Ovary (tissue), 9 donors: ENCODE data around the gene SMC5. TPM values are rescaled to one million over a fixed set of nuclear protein-coding genes. Genes with fewer than 3 reads are reported as not detected.

Experiments
- DNase-seq, 5 donors: peaks; one replicate each; pipeline ENCODE4 v3.0.0-alpha.2; 2019 to 2020
- H3K27ac ChIP-seq, 2 donors: fragments of 200-600 bp; one replicate each; pipeline versions ENCODE4 v1.5.1 to v1.8.0; 2019 to 2022
- H3K27me3 ChIP-seq: fragments of 200-600 bp; one replicate; pipeline ENCODE4 v1.8.0; 2022
- H3K36me3 ChIP-seq: fragments of 200-600 bp; sonication (generic); one replicate; pipeline ENCODE4 v1.5.1; 2019
- H3K4me1 ChIP-seq: one replicate; pipeline ENCODE4 v1.8.1; 2013; ENCODE audit warnings: mild to moderate bottlenecking, moderate library complexity; ENCODE audit not compliant: insufficient read depth
- H3K4me3 ChIP-seq: fragments of 200-600 bp; sonication (generic); one replicate; pipeline ENCODE4 v1.5.1; 2017
- H3K9me3 ChIP-seq, 2 donors: fragments of 200-600 bp in 1 of 2; sonication (generic) in 1 of 2; one replicate each; pipeline versions ENCODE4 v1.5.1 to v1.8.1; 2013 to 2019; ENCODE audit warnings: mild to moderate bottlenecking in 1 of 2, moderate library complexity in 1 of 2
- EP300 ChIP-seq: sonication (generic); formaldehyde crosslinking; IDR thresholded peaks from one replicate; pipeline ENCODE4 v1.6.1; 2017; ENCODE audit warnings: antibody characterized with exemption
- POLR2A ChIP-seq: fragments of 450-650 bp; IDR thresholded peaks from one replicate; pipeline ENCODE4 v1.6.1; 2017; ENCODE audit warnings: antibody characterized with exemption, mild to moderate bottlenecking, moderate library complexity
- WGBS, 3 donors: extraction: QIAGEN DNeasy Blood & Tissue Kit in 1 of 3; methylation state at CpG; one replicate each; pipeline versions ENCODE4 v1.1.5 to v1.1.7; 2013 to 2017; 5-methylcytosine and 5-hydroxymethylcytosine counted together
- intact Hi-C, 4 donors: fragments of 100-400 bp; cut with DNase I; formaldehyde crosslinking; loops; one replicate each; pipeline versions ENCODE4 v1.11.0 to v1.15.1; 2022 to 2023
- polyA plus RNA-seq, 2 donors: library from polyadenylated mRNA; stranded (reverse); fragments of 200-250 nt in 1 of 2; fragments of 350-450 nt in 1 of 2; fragmentation: Illumina TruSeq in 1 of 2; extraction: RNeasy Lipid Tissue Mini Kit (QIAGEN cat#74804) in 1 of 2; gene quantifications; one replicate each; pipeline ENCODE4 v1.2.3, GENCODE V29; 2013 to 2014
- total RNA-seq, 7 donors: library from RNA; depleted of rRNA in 2 of 7; stranded (reverse); fragments of >200 nt in 2 of 7; fragmentation: NEBNext Ultra II Directional in 3 of 7; extraction: Animal tissue kit (Norgen Biotek cat#: 25700) in 3 of 7; gene quantifications; one replicate each; pipeline versions ENCODE4 v1.1.0 to v1.2.4, GENCODE V29; 2016 to 2023
- TF ChIP-seq, protein P1 (sequence below), 3 donors: fragments of 450-650 bp in 2 of 3; fragments of 200-600 bp in 1 of 3; IDR thresholded peaks; one replicate each; pipeline versions ENCODE4 v1.5.1 to v1.8.0; 2016 to 2022; ENCODE audit warnings: antibody characterized with exemption in 3 of 3, mild to moderate bottlenecking in 1 of 3
- donor health status: DM: no; HTN: no; CAD: no; lungs with moderate emphysema.
- donor health status: DM: no; HTN: no; CAD: no.
- donor health status: Bipolar disorder and iron deficiency.
- donor health status: DM: yes; HTN: yes; CAD: no.
- donor health status: DM: no; HTN: no; CAD: no.
- donor health status: DM: yes; HTN: yes; CAD: no.

The SMC5 gene
- total and polyA plus RNA-seq, 9 donors: 19.5 to 55.8 (median 46.1) TPM

- H3K27me3 ChIP-seq: no peaks in the 10 kb centered on the region
- no peak overlapping the region for H3K27ac ChIP-seq
- intact Hi-C loops: loop anchor here in 2 of 4 donors (10.0 kb wide), 2 partner anchors 49 to 249 kb away; no protein-coding TSS in a partner anchor
- peaks cover 2% of the 10 kb centered on the region for H3K4me1 ChIP-seq
- TF ChIP-seq EP300 (no peak), POLR2A (no peak)
- TF ChIP-seq, protein P1, sequence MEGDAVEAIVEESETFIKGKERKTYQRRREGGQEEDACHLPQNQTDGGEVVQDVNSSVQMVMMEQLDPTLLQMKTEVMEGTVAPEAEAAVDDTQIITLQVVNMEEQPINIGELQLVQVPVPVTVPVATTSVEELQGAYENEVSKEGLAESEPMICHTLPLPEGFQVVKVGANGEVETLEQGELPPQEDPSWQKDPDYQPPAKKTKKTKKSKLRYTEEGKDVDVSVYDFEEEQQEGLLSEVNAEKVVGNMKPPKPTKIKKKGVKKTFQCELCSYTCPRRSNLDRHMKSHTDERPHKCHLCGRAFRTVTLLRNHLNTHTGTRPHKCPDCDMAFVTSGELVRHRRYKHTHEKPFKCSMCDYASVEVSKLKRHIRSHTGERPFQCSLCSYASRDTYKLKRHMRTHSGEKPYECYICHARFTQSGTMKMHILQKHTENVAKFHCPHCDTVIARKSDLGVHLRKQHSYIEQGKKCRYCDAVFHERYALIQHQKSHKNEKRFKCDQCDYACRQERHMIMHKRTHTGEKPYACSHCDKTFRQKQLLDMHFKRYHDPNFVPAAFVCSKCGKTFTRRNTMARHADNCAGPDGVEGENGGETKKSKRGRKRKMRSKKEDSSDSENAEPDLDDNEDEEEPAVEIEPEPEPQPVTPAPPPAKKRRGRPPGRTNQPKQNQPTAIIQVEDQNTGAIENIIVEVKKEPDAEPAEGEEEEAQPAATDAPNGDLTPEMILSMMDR (IDR thresholded peaks at IDR 0.05): no peak
- DNase-seq: no peak
- no peaks in the 10 kb centered on the region for H3K36me3 ChIP-seq
- H3K9me3 ChIP-seq: no peaks in the 10 kb centered on the region
- H3K4me3 ChIP-seq: no peak overlapping the region
- 49 to 66% (median 52%) methylated on average over 3 of the region's 3 CpGs for WGBS, 3 donors
Observed at GRCh38 chr9:70355801-70356200, 97.0 kb downstream of the SMC5 start.

DNA sequence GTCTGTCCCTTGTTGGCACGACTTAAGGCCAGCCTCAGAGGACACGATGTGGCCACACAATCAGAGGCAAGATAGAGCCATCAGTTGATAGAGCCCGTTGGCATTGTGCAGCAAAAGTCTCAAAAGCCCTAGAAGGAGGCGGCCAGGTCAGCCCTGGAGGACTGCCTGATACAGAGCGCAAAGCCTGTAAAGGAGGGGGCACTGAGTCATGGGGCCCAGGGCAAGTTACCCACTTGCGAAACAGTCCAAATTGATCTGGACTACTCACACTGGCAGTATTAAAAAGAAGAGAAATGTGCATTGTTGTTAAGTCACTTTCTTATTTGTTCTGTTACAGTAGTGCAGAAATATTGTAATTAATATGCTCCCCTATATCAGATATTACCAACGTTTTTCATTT, 104.2 kb downstream of the SMC5 start:
- WGBS, 3 donors: 83 to 88% (median 84%) methylated on average over 7 of the region's 7 CpGs
- Histone ChIP-seq H3K27me3 (no peaks in the 10 kb centered on the region), H3K4me3 (no peak overlapping the region), H3K4me1 (no peaks in the 10 kb centered on the region), H3K27ac (no peak overlapping the region), H3K9me3 (no peaks in the 10 kb centered on the region), H3K36me3 (no peaks in the 10 kb centered on the region)
- intact Hi-C loops: no loop called here
- no peak for TF ChIP-seq POLR2A
- no peak for TF ChIP-seq EP300
- TF ChIP-seq, protein P1 (IDR thresholded peaks at IDR 0.05): no peak
- no peak for DNase-seq

- H3K27me3 ChIP-seq: no peaks in the 10 kb centered on the region
- intact Hi-C loops: no loop called here
- H3K4me3 ChIP-seq: no peak overlapping the region
- H3K9me3 ChIP-seq: no peaks in the 10 kb centered on the region
- TF ChIP-seq, protein P1 (IDR thresholded peaks at IDR 0.05): no peak
- no peak for TF ChIP-seq EP300
- TF ChIP-seq POLR2A: no peak
- H3K36me3 ChIP-seq: no peaks in the 10 kb centered on the region
- H3K4me1 ChIP-seq: no peaks in the 10 kb centered on the region
- 96 to 98% (median 97%) methylated on average over 7 of the region's 7 CpGs for WGBS, 3 donors
- DNase-seq: no peak
- no peak overlapping the region for H3K27ac ChIP-seq
Observed at GRCh38 chr9:70363760-70364159, 105.0 kb downstream of the SMC5 start.

- Histone ChIP-seq H3K36me3 (no peaks in the 10 kb centered on the region), H3K4me3 (no peak overlapping the region), H3K9me3 (no peaks in the 10 kb centered on the region), H3K4me1 (no peaks in the 10 kb centered on the region), H3K27ac (no peak overlapping the region), H3K27me3 (no peaks in the 10 kb centered on the region)
- TF ChIP-seq, protein P1 (IDR thresholded peaks at IDR 0.05): no peak
- TF ChIP-seq EP300 (no peak), POLR2A (no peak)
- intact Hi-C loops: no loop called here
- 73 to 77% (median 74%) methylated on average over 6 of the region's 6 CpGs for WGBS, 3 donors
- DNase-seq: no peak
Observed at GRCh38 chr9:70367305-70367930, 108.6 kb downstream of the SMC5 start.
